HepG2 (cell line): Measurements from ENCODE around the gene RUVBL1. TPM values are rescaled to one million over a fixed set of nuclear protein-coding genes. Genes with fewer than 3 reads are reported as not detected.

Experiments used
- ATF1 ChIP-seq: IDR thresholded peaks from 2 replicates; pipeline ENCODE4 v1.6.1; 2016; ENCODE audit warnings: mild to moderate bottlenecking, control low read depth
- CBFB ChIP-seq: sonication (generic); formaldehyde crosslinking; IDR thresholded peaks from 2 replicates; pipeline ENCODE4 v1.4.0; 2020; ENCODE audit warnings: missing genetic modification reagents
- CEBPG ChIP-seq: IDR thresholded peaks from 2 replicates; pipeline ENCODE4 v1.6.1; 2016
- MTF1 ChIP-seq: sonication (generic); formaldehyde crosslinking; IDR thresholded peaks from 2 replicates; pipeline ENCODE4 v1.5.0; 2020; ENCODE audit warnings: missing genetic modification reagents
- SALL2 ChIP-seq: sonication (generic); formaldehyde crosslinking; IDR thresholded peaks from 2 replicates; pipeline ENCODE4 v1.8.1; 2023; ENCODE audit warnings: mild to moderate bottlenecking, missing genetic modification reagents, inconsistent platforms
- SMARCE1 ChIP-seq: fragments of 450-650 bp; IDR thresholded peaks from 2 replicates; pipeline ENCODE4 v1.6.1; 2017; ENCODE audit warnings: borderline replicate concordance
- SOX13 ChIP-seq, 3 experiments: fragments of 450-650 bp in 1 of 3; sonication (generic) in 1 of 3; formaldehyde crosslinking in 1 of 3; IDR thresholded peaks in 2 of 3; conservative IDR thresholded peaks in 1 of 3; 2 replicates each; pipeline versions ENCODE4 v1.5.0 to v1.6.1; 2016 to 2020; ENCODE audit warnings: antibody characterized with exemption in 1 of 3, mild to moderate bottlenecking in 1 of 3, missing compliant biosample characterization in 1 of 3, missing genetic modification reagents in 1 of 3, moderate library complexity in 1 of 3
- SPEN ChIP-seq: sonication (generic); formaldehyde crosslinking; IDR thresholded peaks from 2 replicates; pipeline ENCODE4 v1.5.1; 2020; ENCODE audit warnings: low read depth, mild to moderate bottlenecking, missing genetic modification reagents
- TGIF2 ChIP-seq: IDR thresholded peaks from 2 replicates; pipeline ENCODE4 v1.6.1; 2016; ENCODE audit warnings: control low read depth, missing compliant biosample characterization
- THYN1 ChIP-seq: sonication (generic); formaldehyde crosslinking; IDR thresholded peaks from 2 replicates; pipeline ENCODE4 v1.8.1; 2023; ENCODE audit warnings: low read depth, mild to moderate bottlenecking, moderate library complexity, missing genetic modification reagents, borderline replicate concordance
- ZBTB1 ChIP-seq: sonication (generic); formaldehyde crosslinking; IDR thresholded peaks from 2 replicates; pipeline ENCODE4 v1.4.0; 2020; ENCODE audit warnings: missing genetic modification reagents, borderline replicate concordance
- ZNF619 ChIP-seq: sonication (generic); formaldehyde crosslinking; IDR thresholded peaks from 2 replicates; pipeline ENCODE4 v1.4.0; 2020; ENCODE audit warnings: mild to moderate bottlenecking, missing genetic modification reagents
- ZNF766 ChIP-seq: sonication (generic); formaldehyde crosslinking; IDR thresholded peaks from 2 replicates; pipeline ENCODE4 v1.5.0; 2020; ENCODE audit warnings: missing genetic modification reagents, borderline replicate concordance
- ZNF772 ChIP-seq: sonication (generic); formaldehyde crosslinking; IDR thresholded peaks from 2 replicates; pipeline ENCODE4 v1.5.0; 2020; ENCODE audit warnings: mild to moderate bottlenecking, missing genetic modification reagents
- ZNF788 ChIP-seq: sonication (generic); formaldehyde crosslinking; IDR thresholded peaks from 2 replicates; pipeline ENCODE4 v1.5.0; 2020; ENCODE audit warnings: mild to moderate bottlenecking, missing genetic modification reagents, borderline replicate concordance
- polyA plus RNA-seq, 8 experiments: library from polyadenylated mRNA; depleted of rRNA in 3 of 8; stranded (reverse) in 7 of 8; unstranded in 1 of 8; fragments of >200 nt; fragmentation: Illumina TruSeq in 4 of 8; extraction: Trizol in 4 of 8; gene quantifications; 2 replicates each; pipeline versions ENCODE4 v1.2.1 to v1.2.3, GENCODE V29; 2011 to 2016; ENCODE audit warnings: low read depth in 4 of 8, missing spikeins in 1 of 8, mixed read lengths in 1 of 8; ENCODE audit not compliant: insufficient read depth in 1 of 8
- total RNA-seq, 5 experiments: library from RNA; depleted of rRNA; stranded (reverse); fragments of >200 nt; fragmentation: Illumina TruSeq; extraction: Trizol; gene quantifications; 2 replicates each; pipeline ENCODE4 v1.2.3, GENCODE V29; 2016; ENCODE audit warnings: low read depth in 1 of 5
- TF ChIP-seq, protein P1 (sequence below): sonication (generic); formaldehyde crosslinking; IDR thresholded peaks from 2 replicates; pipeline ENCODE4 v1.4.0; 2020; ENCODE audit warnings: mild to moderate bottlenecking, missing genetic modification reagents
- TF ChIP-seq, protein P2 (sequence below): sonication (generic); formaldehyde crosslinking; IDR thresholded peaks from 2 replicates; pipeline ENCODE4 v1.4.0; 2020; ENCODE audit warnings: missing genetic modification reagents, borderline replicate concordance
- TF ChIP-seq, protein P3 (sequence below): sonication (generic); formaldehyde crosslinking; IDR thresholded peaks from 2 replicates; pipeline ENCODE4 v1.9.0; 2022; ENCODE audit warnings: missing genetic modification reagents, mild to moderate bottlenecking, borderline replicate concordance

Gene RUVBL1
- total and polyA plus RNA-seq, 2 of the 13 experiments (the other 11 are each of a cell fraction or from before 2014, with no cell fraction given) = 32.7 to 86.3 TPM

DNA sequence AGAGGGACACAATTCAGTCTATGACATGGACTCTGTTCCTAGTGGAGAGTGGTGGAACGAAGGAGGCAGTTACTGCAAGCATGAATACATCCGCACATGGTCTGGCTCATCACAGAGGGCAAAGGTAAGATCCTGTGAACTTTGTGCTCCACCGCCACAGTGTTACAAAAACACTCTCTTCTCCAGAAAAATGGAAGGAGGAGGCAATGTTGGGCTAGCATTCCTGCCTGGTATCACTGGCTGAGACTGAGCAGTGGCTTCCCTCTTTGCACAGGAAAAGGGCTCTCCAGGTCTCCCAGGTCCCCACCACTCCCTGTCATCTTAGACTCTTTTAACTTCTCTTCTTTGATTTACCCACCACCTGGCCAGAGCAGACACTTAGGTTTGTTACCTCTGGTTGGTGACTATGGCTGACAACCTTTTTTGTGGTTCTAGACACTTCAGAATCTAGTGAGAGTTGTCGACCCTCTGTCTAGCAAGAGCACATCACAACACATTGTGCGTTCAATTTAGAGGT is 28.2 kb upstream of the RUVBL1 start (continued):
- TF ChIP-seq, protein P1, sequence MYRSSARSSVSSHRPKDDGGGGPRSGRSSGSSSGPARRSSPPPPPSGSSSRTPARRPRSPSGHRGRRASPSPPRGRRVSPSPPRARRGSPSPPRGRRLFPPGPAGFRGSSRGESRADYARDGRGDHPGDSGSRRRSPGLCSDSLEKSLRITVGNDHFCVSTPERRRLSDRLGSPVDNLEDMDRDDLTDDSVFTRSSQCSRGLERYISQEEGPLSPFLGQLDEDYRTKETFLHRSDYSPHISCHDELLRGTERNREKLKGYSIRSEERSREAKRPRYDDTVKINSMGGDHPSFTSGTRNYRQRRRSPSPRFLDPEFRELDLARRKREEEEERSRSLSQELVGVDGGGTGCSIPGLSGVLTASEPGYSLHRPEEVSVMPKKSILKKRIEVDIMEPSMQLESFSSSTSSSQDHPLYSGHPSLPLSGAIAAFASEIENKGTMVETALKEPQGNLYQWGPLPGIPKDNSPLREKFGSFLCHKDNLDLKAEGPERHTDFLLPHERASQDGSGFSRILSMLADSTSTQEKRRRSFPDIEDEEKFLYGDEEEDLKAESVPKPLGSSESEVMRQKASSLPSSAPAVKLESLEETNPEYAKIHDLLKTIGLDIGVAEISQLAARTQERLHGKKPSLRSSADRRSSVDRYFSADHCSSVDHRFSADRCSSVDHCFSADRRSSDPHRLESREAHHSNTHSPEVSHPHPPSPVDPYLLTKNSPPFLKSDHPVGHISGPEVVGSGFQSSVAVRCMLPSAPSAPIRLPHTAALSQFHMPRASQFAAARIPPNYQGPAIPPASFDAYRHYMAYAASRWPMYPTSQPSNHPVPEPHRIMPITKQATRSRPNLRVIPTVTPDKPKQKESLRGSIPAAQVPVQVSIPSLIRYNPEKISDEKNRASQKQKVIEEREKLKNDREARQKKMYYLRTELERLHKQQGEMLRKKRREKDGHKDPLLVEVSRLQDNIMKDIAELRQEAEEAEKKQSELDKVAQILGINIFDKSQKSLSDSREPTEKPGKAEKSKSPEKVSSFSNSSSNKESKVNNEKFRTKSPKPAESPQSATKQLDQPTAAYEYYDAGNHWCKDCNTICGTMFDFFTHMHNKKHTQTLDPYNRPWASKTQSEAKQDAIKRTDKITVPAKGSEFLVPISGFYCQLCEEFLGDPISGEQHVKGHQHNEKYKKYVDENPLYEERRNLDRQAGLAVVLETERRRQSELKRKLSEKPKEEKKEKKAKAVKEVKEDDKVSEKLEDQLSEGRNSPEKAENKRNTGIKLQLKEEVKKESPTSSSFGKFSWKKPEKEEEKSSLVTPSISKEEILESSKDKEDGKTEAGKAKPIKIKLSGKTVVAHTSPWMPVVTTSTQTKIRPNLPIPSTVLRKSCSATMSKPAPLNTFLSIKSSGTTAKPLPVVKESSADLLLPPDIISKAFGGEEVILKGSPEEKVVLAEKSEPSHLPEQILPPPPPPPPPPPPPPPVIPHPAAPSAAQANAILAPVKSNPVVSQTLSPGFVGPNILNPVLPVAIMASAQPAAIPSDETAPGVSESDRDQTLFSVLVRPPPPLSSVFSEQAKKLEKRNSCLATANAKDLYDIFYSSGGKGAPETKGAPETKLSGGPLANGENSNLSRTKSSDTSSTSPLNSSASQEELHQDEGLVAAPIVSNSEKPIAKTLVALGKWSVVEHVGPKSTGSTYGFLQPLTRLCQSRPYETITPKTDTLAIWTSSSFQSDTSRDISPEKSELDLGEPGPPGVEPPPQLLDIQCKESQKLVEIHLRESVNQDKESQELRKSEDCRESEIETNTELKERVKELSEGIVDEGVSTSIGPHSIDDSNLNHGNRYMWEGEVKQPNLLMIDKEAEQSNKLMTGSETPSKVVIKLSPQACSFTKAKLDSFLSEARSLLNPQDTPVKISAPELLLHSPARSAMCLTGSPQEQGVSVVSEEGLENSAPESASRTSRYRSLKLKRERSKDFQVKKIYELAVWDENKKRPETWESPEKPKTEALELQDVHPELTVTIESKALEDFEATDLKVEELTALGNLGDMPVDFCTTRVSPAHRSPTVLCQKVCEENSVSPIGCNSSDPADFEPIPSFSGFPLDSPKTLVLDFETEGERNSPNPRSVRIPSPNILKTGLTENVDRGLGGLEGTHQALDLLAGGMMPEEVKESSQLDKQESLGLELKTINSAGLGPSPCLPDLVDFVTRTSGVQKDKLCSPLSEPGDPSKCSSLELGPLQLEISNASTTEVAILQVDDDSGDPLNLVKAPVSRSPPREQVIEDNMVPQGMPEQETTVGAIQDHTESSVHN (CRISPR knock-in tag) = peak; percentile 22; the same call in 1 of the 2 replicates
- TF ChIP-seq ZNF619 (CRISPR knock-in tag) (no peak), TGIF2 (CRISPR knock-in tag) (peak; percentile 77), ZBTB1 (CRISPR knock-in tag) (peak; percentile 50; the same call in 1 of the 2 replicates), ZNF788 (peak; percentile 84; the same call in 1 of the 2 replicates), ZNF766 (no peak), ZNF772 (CRISPR knock-in tag) (0 out of 2 replicates have a peak, but pooled peaks have one; percentile 69), SMARCE1 (no peak), THYN1 (CRISPR knock-in tag) (no peak), SOX13 (IDR thresholded peaks at IDR 0.05) (no peak), SOX13 (CRISPR knock-in tag; conservative IDR thresholded peaks at IDR 0.05 in 1 of 2, IDR thresholded peaks at IDR 0.05 in 1 of 2) (peak in 1 of 2 experiments; percentile 61; a peak in 1 of 4 replicates), SPEN (CRISPR knock-in tag) (peak; percentile 51), MTF1 (CRISPR knock-in tag) (no peak), CEBPG (CRISPR knock-in tag) (peak; percentile 66), ATF1 (no peak), CBFB (no peak; the same call in 1 of the 2 replicates), SALL2 (peak; percentile 44; the same call in 1 of the 2 replicates)
- TF ChIP-seq, protein P2, sequence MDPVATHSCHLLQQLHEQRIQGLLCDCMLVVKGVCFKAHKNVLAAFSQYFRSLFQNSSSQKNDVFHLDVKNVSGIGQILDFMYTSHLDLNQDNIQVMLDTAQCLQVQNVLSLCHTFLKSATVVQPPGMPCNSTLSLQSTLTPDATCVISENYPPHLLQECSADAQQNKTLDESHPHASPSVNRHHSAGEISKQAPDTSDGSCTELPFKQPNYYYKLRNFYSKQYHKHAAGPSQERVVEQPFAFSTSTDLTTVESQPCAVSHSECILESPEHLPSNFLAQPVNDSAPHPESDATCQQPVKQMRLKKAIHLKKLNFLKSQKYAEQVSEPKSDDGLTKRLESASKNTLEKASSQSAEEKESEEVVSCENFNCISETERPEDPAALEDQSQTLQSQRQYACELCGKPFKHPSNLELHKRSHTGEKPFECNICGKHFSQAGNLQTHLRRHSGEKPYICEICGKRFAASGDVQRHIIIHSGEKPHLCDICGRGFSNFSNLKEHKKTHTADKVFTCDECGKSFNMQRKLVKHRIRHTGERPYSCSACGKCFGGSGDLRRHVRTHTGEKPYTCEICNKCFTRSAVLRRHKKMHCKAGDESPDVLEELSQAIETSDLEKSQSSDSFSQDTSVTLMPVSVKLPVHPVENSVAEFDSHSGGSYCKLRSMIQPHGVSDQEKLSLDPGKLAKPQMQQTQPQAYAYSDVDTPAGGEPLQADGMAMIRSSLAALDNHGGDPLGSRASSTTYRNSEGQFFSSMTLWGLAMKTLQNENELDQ (CRISPR knock-in tag) = no peak
- TF ChIP-seq, protein P3, sequence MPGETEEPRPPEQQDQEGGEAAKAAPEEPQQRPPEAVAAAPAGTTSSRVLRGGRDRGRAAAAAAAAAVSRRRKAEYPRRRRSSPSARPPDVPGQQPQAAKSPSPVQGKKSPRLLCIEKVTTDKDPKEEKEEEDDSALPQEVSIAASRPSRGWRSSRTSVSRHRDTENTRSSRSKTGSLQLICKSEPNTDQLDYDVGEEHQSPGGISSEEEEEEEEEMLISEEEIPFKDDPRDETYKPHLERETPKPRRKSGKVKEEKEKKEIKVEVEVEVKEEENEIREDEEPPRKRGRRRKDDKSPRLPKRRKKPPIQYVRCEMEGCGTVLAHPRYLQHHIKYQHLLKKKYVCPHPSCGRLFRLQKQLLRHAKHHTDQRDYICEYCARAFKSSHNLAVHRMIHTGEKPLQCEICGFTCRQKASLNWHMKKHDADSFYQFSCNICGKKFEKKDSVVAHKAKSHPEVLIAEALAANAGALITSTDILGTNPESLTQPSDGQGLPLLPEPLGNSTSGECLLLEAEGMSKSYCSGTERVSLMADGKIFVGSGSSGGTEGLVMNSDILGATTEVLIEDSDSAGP (CRISPR knock-in tag) = peak; percentile 37; the same call in 1 of the 2 replicates
